ENCODE measurements around the gene STEAP1B.
"Not testable (repeated sequence)": the region's sequence is repeated elsewhere in the genome, so short reads cannot be mapped to it uniquely, and the experiment has no call there.

Gene STEAP1B

DNA sequence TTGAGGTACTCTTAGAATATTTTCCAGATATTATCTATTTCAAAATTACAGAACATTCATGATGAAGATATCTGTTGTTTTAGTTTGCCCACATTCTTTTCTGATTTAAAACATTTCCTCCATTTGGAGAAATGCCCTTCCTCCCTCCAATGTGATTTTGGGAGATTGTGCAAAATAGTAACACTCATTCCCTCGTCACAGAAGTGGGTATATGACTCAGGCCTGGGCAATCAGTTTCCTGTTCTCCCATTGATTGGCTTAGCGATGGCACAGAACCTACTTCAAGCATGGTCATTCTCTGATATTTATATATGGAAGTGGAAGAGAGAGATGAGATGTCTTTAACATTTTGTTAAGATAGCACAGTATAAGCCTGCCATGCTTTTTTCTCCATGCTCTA, 3.1 kb downstream of the STEAP1B start:
- not testable (repeated sequence) for DNase-seq (ENCODE audit: low spot score)

DNA sequence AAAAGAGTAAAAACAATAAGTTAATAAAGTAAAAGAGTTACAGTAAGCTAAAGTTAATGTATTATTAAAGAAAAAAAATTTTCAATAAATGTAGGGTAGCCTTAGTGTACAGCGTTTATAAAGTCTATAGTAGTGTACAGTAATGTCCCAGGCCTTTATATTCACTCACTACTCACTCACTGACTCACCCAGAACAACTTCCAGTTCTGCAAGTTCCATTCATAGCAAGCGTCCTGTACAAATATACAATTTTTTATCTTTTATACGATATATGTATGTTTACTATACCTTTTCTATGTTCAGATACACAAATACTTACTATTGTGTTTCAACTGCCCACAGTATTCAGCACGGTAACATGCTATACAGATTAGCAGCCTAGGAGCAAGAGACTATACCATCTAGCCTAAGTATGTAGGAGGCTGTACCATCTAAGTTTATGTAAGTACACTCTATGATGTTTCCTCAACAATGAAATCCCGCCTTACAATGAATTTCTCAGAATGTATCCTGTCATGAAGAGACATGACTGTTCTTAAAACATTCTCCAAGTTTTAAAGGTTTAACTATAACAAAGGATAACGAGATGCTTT, 3.6 kb downstream of the STEAP1B start:
- DNase-seq (ENCODE audit: low spot score) = not testable (repeated sequence)

DNA sequence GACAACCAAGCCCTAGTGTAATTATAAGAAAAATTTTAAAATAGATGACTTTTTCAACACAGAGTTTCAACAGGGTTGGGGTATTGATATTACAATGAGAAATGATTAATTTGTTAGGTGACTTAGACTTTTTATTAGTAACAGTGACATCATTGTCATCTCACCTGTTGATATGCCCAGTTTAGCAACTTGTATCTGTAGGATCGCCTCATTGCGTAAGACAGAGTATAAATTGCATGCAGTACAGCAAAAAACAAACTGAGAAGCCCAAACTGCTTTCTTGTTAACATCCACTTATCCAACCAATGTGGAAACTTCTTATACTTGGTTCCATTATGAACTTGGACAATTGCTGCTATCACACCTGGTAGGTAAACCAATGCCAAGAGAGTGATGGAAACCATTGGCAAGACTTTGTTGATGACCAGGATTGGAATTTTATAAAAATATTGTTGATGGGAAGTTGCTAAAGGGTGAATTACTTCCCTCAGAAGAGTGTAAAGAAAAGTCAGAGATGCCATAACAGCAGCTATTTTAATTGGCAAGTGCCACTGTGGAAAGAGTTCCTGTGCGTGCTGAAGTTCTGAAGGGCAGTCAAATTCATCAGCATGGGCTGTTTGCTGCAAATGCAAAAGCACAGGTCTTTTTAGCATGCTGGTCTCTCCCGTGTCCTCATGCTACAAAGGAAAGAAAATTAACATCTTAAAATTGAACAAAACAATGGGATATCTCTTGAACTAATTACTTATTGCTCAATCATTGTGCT, 6.6 kb downstream of the STEAP1B start:
- not testable (repeated sequence) for DNase-seq (ENCODE audit: low spot score)

DNA sequence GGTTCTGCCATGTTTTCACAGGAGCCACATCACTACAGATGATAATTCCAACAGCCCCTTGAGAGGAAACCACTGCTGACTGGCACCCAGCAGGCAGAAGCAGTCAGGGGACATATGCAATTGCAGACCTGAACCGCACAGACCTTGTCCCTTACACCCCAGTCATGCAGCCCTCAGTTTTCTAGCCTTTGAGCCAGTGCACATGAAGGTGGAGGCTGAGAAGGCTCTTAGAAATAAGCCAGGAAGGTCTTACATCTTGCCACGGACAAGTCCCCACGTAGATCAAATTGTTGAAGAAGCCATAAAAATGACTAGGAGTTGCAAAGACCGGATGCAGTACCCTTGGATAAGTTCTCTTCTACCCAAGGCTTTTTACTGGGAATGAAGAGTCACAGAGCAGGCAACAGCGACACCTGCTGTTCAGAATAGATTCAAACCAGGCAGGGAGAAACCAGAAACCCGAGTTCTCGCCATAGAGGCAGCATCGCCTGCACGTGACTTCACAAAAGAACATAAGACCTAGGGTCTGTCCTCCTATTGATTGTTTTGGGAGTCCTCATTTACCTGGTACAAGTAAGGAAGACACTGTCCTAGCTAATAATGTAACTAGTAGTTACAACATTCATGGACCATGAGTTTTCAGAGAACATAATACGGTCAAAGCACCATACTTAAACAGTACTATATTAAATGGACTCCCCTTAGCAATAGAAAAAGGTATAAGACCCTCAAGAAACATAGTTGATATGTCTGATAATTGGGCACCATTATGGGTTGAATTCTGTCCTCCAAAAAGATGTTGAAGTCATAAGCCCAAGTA, 11.1 kb downstream of the STEAP1B start:
- DNase-seq (ENCODE audit: low spot score) = peak; percentile 78

DNA sequence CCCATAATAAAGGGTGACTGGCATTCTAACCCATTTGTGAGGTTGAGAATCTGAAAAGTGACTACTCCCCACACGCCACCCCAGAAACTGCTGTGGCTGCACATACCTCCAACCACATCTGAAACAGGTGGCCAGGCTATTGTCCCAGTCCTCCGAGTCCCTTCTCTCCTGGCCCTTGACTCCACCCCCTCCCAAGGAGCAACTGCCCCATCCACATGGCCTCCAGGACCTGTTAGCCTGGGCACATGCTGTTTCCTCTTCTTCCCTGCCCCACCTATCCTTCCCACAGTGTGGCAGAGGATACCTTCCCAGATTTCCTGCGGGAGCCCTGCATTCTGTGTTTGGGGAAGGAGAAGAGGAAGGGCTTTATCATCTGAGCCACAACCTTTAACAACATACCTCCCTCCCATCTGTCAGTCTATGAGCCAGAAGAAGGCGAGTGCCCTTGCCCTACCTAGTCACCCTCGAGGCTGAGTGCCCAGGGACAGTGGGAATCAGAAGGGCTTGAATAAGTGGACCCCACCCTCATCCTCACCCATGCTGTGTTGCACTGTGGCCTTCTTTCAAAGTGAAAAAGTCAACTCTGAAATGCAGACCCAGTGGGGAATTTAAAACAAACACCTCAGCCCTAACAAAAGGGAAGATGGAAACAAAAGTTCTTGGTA, 11.9 kb downstream of the STEAP1B start:
- no peak for DNase-seq (ENCODE audit: low spot score)

DNA sequence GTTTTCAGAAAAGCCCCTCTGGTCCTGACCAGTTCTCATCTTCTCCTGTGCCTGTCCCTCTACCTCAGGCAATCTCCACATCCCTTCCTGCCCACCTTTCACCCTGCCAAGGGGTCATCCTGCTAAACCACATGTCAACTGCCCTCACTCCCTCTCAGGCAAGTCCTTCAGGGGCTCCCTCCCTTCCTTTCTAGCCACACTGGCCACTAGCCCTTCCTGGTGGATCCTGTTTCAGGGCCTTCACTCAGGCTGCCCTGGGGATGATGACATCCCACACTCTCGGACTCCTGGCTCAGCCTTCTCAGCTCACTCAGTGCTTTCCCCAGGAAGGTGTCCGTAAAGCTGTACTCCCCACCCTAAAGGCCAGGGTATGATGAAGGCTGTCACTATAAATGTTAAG, 13.4 kb downstream of the STEAP1B start:
- no peak for DNase-seq (ENCODE audit: low spot score)

DNA sequence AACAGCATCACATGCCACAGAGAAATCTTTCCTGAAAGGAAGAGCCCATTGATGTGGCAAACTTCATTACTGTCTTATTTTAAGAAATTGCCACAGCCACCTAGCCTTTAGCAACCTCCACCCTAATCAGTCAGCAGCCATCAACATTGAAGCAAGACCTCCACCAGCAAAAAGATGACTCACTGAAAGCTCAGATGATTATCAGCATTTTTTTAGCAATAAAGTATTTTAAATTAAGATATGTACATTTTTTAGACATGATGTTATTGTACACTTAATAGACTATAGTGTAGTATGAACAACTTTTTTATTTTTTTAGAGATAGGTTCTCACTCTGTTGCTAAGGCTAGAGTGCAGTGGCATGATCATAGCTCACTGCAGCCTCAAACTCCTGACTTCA, 14.8 kb downstream of the STEAP1B start:
- no peak for DNase-seq (ENCODE audit: low spot score)

DNA sequence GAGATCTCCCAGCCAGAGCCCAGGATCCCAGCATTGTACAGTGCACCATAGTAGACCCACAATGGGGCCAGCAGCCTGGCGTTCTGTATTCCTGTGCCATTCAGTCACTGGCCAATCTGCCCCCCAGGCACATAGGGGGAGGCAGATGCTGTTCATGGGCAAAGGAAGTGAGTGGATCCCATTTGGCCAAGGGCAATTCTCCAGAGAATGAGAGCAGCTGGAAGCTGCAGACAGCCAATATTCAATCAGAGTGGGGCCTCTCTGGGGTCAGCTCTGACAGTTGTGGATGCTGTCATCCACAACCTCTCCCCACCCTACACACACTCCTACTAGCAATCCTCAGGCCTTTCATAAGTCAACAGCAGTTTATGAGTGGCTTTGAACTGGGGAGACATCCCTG, 17.5 kb downstream of the STEAP1B start:
- no peak for DNase-seq (ENCODE audit: low spot score)

DNA sequence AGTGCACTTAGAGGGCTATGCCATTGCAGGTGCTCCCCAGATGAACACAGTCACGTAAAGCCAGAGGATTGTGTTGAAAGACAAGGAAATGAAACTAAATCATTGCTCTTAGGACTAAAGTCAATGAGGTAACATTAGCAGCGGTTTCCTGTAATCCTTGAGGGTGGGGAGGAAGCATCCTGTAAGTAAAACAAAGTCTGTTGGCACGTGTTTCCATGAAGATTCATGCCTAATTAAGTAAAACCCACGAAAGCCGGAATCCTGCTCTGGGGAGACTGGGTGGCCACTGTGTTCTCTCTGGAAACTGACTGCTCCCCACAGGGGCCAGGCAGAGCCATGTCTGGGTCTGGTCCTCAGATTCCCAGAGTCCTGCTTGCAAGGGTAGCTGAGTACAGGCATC, 18.3 kb downstream of the STEAP1B start:
- no peak for DNase-seq (ENCODE audit: low spot score)

DNA sequence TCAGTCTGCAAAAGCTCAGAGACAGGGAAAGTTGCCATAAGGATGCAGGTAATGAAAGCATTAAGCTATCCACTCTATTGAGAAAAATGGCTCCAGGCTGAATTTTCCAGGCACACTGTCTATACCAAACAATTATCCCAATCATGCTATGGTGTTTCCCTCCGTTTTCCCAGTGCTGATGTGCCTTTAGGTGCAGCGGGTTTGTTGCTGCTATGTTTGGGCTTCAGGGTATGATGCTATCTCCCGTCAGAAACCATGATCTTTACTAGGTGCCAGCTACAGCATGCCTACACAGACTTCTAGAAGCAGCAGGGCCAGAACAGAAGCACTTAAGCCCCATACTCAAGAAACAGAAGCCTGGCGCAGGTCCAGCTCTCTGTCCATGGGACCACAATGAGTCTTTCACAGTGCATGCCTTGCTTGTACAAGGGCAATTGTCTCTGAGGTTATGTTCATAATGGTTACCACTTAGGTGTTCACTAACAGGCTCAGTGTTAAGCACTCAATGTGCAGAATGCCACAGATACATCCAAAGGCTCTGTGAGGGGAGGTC, 19.4 kb downstream of the STEAP1B start:
- no peak for DNase-seq (ENCODE audit: low spot score)

DNA sequence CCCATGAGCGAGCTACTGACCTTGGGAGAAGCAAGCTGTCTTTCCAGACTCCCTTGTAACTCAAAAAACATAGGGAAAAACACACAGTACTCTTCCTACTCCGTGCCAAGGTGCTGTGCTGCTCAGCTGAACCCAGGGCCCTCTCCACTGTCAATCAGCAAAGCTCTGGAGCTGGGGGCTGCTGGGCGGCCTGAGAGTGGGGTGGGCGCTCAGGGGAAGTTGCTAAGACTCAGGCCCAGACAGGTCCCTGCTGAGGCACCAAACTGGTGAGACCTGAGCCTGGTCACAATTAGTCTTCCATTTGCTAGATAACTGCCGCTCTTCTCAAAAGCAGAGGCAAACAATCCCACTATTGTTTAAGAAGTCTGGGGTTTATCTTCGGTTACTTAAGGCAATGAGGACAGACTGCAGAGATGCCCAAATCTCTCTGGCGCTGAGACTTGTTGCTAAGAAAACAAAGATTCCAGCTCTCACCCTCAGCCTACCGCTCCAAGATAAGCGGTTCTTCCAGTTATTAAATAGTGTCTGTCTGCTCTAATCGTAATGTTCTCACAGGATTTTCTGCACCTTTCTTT, 22.0 kb downstream of the STEAP1B start:
- DNase-seq (ENCODE audit: low spot score) = no peak

DNA sequence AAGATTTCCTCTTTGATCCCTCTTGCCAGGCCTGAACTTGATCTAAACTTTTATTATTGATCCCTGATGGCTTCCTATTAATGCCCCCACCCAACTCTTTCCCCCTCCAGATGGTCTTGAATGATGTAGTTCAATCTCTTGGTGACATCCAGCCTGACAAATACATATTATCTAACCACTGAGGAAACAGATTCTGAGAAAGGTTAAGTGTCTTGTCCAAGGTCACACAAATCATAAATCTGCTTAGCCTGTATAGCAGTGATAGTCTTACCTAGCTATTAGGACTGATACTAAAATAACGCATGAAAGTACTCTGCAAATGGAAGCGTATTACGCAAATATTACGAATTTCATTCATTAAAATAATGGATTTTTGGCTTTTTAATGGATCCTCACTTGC, 22.7 kb downstream of the STEAP1B start:
- no peak for DNase-seq (ENCODE audit: low spot score)

DNA sequence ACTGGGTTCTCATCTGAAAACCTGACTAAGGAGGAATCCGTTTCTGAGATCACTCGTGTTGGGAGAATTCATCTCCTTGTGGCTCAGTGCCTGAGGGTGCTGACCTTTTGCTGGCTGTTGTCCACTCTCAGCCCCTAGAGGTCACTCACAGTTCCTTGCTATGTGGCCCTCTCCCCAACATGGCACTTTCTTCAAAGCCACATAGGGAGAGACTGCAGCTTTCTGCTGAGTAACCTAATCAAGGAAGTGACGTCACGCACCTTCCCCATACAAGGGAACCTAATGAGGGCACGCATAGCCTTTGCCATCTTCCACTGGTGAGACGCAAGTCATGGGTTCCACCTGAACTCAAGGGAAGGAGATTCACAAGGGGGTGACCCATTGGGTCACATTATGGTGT, 23.2 kb downstream of the STEAP1B start:
- no peak for DNase-seq (ENCODE audit: low spot score)

DNA sequence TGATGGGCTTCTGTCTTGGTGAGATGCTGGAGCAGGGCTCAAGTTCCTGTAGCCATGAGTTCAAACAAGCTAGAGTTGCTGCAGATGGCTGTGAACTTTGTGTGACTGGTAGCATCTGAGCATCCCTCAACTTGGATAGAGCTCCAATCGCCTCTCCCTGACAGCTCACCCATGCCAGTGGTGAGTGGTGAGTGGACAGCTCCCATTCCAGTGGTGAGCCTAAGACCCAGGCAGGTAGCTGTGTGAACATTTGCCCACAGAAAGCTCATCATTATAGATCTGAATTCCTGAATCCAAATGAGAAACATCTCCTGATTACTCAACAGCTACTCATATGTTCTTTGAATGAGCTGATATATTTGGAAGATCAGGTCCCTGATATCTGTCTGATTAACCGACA, 25.3 kb downstream of the STEAP1B start:
- no peak for DNase-seq (ENCODE audit: low spot score)

DNA sequence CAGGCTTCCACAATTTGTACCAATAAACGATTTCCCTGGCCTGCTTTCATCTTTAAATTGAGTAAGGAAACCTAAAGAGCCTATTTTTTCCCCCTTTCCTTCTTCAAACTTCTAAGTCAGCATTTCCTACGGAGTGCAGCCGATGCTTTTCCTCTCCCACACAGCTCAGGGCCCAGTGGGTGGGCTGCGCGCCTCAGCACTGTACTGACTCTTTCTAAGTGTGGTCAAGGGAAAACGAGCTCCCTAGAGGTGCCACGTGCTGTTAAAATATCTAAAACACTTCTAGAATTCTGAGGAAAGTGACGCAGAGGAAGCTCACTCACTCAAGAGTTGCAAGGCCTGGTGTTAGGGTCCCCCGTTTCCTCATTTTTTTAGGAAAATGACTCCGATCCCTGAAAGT, 29.0 kb downstream of the STEAP1B start:
- no peak for DNase-seq (ENCODE audit: low spot score)

DNA sequence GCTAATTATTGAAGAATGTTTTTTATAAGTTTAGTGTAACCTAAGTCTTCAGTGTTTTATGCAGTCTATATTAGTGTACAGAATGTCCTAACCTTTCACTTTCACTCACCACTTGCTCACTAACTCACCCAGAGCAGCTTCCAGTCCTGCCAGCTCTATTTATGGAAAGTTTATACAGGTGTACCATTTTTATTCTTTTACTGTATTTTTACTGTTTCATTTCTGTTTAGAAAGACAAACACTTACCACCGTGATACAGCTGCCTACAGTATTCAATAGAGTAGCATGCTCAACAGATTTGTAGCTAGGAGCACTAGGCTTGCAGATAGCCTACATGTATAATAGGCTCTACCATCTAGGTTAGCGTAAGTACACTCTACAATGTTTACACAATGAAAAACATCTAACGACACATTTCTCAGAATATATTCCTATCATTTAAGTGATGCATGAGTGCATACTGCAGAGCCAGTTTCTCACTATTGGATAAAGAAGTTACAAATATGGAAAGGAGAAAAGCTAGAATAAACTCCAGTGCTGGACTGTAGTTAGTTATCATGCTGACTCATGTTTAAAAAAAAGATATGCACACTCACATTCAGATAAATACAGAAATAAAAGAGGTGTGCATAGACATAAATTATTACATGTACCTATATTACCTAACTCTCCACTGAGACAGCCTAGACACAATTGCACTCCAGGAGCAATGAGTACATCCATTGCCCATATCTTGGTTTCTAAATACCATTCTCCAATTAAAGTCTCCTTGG, 30.4 kb downstream of the STEAP1B start:
- DNase-seq (ENCODE audit: low spot score) = no peak

DNA sequence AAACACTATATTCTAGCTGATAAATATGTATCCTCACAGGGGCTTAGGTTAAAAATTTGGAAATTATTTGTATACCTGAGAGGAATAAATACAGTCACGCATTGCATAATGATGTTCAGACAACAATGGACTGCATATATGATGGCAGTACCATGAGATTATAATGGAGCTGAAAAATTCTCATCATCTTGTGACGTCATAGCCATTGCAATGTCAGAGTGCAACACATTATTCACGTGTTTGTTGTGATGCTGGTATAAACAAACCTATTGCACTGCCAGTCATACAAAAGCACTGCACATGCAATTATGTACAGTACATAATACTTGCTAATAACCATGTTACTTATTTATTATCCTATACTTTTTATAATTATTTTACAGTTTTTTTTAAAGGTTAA, 31.4 kb downstream of the STEAP1B start:
- DNase-seq (ENCODE audit: low spot score) = no peak

DNA sequence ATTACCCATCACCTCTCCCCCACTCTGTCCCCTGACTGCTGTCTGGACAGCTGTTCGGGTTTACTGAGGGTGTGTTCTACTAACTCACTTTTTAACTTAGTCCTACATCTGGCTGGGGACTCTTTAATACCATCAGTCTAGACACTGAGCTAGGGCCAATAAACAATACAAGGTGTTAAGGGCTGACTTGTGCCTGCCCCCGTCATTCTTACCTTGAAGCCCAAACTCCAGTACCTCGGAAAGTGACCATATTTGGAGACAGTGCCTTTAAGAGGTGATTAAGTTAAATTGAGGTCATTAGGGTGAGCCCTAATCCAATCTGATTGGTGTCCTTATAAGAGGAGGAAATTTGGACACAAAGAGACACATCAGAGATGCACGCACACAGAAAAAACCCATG, 35.7 kb downstream of the STEAP1B start:
- DNase-seq (ENCODE audit: low spot score) = no peak

DNA sequence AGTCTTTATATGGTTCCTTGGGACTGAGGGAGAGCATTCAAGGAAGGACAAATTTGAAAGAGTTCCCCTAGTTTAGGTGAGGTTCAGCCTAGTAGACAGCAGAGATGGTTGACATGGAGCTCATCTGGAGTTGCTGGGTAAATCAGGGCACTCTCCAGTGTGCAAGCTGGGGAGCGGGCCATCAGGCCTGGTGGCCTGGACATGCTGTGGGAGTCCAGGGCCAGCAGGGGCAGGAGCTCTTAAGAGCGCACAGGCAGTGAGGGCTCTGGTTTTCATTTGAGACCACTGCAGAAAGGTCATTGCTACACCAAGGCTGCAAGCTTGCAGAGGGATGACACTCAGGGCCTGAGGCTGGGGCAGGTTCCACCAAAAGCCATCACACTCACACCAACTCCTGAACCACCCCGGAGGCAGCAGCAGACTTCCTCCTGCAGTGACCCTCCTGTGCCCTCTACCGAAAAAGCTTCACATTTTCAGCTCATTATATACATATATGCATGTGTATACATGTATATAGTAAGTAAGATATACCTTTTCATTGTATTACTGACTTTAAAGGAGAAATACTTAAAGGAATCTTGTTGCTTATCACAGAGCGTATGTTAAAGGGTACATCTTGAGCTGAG, 39.5 kb downstream of the STEAP1B start:
- no peak for DNase-seq (ENCODE audit: low spot score)

DNA sequence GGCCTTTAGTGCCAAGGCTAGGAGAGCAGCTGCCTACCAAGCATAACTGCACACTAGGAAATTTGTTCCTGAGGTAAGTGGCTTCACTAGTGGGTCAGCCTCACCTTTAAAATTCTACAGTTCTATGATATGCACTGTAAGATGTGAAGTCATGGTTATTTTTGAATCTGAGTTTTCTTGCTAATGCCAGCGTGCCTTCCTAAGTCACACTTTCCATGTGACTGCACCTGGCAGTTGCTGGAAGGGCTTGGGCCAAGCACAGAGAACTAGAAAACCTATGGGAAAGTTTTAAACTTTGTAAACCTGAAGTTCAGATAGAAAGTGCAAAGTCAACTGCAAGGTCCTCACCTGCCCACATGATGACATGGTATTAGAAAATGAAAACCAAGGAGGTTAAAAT, 42.5 kb downstream of the STEAP1B start:
- no peak for DNase-seq (ENCODE audit: low spot score)

DNA sequence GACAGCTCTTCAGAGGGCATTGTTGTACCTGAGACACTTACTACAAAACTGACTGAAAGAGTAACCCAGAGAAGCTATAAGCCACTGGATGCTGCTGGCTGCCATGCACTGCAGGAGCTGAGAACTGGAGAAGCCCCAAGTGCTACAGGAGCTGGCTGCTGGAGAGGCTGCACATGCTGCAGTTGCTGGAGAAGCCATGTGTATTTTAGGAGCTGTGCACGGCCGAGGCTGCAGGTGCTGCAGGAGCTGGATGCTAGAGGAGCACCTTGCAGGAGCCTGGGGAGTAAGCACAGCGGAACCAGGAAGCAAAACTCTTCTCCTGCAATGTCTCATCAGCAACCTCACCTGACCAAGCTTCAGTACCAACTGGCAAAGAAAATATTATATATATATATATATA, 45.5 kb downstream of the STEAP1B start:
- DNase-seq (ENCODE audit: low spot score) = no peak

Measured in LoVo (cell line).